ENCODE data around the gene RND3.

The RND3 gene

GRCh38 chr2:150491943-150492342 is 4.5 kb upstream of the RND3 start:
- DNase-seq: no peak

- DNase-seq: no peak
Measured at GRCh38 chr2:150491430-150491829, 4.0 kb upstream of the RND3 start.

- no peak for DNase-seq
Measured at GRCh38 chr2:150490466-150490865, 3.0 kb upstream of the RND3 start.

GRCh38 chr2:150486539-150487484 is 655 bp downstream of the RND3 start:
- DNase-seq: peak in 1 of 14 donors; percentile 10

GRCh38 chr2:150485871-150486538 is 1.5 kb downstream of the RND3 start:
- peak in 2 of 14 donors; percentile 10 to 36 for DNase-seq

GRCh38 chr2:150485114-150485870 is 2.2 kb downstream of the RND3 start:
- DNase-seq: peak in 3 of 14 donors; percentile 12 to 21 (median 20)

GRCh38 chr2:150484461-150485021 is 2.9 kb downstream of the RND3 start:
- no peak for DNase-seq

- DNase-seq: no peak
Measured at GRCh38 chr2:150484006-150484405, 3.5 kb downstream of the RND3 start.

GRCh38 chr2:150483532-150483931 is 3.9 kb downstream of the RND3 start:
- no peak for DNase-seq

- DNase-seq: no peak
Measured at GRCh38 chr2:150482667-150483400, 4.6 kb downstream of the RND3 start.

GRCh38 chr2:150482111-150482510 is 5.4 kb downstream of the RND3 start:
- DNase-seq: no peak

GRCh38 chr2:150480971-150481830 is 6.3 kb downstream of the RND3 start:
- DNase-seq: no peak

GRCh38 chr2:150480241-150480640 is 7.2 kb downstream of the RND3 start:
- DNase-seq: no peak

GRCh38 chr2:150479075-150479915 is 8.2 kb downstream of the RND3 start:
- DNase-seq: no peak

GRCh38 chr2:150478200-150478974 is 9.1 kb downstream of the RND3 start:
- DNase-seq: no peak

- no peak for DNase-seq
Measured at GRCh38 chr2:150477347-150477746, 10.1 kb downstream of the RND3 start.

GRCh38 chr2:150476809-150477302 is 10.6 kb downstream of the RND3 start:
- no peak for DNase-seq

GRCh38 chr2:150476286-150476685 is 11.2 kb downstream of the RND3 start:
- no peak for DNase-seq
